ENCODE data around the gene TANC1. TPM values are rescaled to one million over a fixed set of nuclear protein-coding genes. Genes with fewer than 3 reads are reported as not detected.

Gene TANC1
- polyA plus RNA-seq, 1 donor from 2014 or later, result 0.37 TPM

DNA sequence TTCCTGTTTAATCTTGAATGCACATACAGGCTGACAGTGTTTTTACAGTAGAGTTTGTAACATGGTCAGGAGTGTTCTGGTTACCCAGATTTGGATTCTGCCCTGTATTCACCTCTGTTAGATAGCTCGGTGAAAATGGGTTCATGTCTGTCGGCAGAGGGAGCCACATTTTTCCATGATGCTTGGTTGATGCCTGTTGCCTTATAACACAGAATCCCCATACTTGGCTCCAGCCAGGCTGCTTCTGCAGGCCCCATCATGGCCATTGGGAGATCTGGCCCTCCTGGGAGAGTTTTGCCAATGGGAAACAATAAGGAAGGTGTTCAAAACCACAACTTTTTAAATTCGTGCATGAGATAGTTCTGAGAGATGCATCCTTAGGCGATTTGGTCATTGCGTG is 240.0 kb downstream of the TANC1 start:
- H3K9ac ChIP-seq (ENCODE audit: low read length), result no peak overlapping the region
- H3K4me3 ChIP-seq (ENCODE audit: low read length), result no peak overlapping the region
- H3K27ac ChIP-seq (ENCODE audit: low read length), result no peak overlapping the region
- no peaks in the 10 kb centered on the region for H3K9me2 ChIP-seq (ENCODE audit: insufficient read depth, low read length)
- no peaks in the 10 kb centered on the region for H3K9me3 ChIP-seq (ENCODE audit: low read length)
- no peak overlapping the region for H2AFZ ChIP-seq (ENCODE audit: low read depth, low read length)
- no peaks in the 10 kb centered on the region for H4K20me1 ChIP-seq (ENCODE audit: insufficient read depth)
- no peak for TF ChIP-seq POLR2AphosphoS5 (IDR thresholded peaks at IDR 0.05)
- no peak for TF ChIP-seq RAD21 (conservative IDR thresholded peaks at IDR 0.05)
- TF ChIP-seq MXI1 (conservative IDR thresholded peaks at IDR 0.05; ENCODE audit: poor library complexity, severe bottlenecking), result no peak
- TF ChIP-seq SMC3 (conservative IDR thresholded peaks at IDR 0.05; ENCODE audit: poor library complexity), result no peak
- TF ChIP-seq, protein P1, sequence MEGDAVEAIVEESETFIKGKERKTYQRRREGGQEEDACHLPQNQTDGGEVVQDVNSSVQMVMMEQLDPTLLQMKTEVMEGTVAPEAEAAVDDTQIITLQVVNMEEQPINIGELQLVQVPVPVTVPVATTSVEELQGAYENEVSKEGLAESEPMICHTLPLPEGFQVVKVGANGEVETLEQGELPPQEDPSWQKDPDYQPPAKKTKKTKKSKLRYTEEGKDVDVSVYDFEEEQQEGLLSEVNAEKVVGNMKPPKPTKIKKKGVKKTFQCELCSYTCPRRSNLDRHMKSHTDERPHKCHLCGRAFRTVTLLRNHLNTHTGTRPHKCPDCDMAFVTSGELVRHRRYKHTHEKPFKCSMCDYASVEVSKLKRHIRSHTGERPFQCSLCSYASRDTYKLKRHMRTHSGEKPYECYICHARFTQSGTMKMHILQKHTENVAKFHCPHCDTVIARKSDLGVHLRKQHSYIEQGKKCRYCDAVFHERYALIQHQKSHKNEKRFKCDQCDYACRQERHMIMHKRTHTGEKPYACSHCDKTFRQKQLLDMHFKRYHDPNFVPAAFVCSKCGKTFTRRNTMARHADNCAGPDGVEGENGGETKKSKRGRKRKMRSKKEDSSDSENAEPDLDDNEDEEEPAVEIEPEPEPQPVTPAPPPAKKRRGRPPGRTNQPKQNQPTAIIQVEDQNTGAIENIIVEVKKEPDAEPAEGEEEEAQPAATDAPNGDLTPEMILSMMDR (IDR thresholded peaks at IDR 0.05; ENCODE audit: poor library complexity, severe bottlenecking), result no peak
- TF ChIP-seq, protein P2, sequence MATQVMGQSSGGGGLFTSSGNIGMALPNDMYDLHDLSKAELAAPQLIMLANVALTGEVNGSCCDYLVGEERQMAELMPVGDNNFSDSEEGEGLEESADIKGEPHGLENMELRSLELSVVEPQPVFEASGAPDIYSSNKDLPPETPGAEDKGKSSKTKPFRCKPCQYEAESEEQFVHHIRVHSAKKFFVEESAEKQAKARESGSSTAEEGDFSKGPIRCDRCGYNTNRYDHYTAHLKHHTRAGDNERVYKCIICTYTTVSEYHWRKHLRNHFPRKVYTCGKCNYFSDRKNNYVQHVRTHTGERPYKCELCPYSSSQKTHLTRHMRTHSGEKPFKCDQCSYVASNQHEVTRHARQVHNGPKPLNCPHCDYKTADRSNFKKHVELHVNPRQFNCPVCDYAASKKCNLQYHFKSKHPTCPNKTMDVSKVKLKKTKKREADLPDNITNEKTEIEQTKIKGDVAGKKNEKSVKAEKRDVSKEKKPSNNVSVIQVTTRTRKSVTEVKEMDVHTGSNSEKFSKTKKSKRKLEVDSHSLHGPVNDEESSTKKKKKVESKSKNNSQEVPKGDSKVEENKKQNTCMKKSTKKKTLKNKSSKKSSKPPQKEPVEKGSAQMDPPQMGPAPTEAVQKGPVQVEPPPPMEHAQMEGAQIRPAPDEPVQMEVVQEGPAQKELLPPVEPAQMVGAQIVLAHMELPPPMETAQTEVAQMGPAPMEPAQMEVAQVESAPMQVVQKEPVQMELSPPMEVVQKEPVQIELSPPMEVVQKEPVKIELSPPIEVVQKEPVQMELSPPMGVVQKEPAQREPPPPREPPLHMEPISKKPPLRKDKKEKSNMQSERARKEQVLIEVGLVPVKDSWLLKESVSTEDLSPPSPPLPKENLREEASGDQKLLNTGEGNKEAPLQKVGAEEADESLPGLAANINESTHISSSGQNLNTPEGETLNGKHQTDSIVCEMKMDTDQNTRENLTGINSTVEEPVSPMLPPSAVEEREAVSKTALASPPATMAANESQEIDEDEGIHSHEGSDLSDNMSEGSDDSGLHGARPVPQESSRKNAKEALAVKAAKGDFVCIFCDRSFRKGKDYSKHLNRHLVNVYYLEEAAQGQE (IDR thresholded peaks at IDR 0.05; ENCODE audit: borderline replicate concordance), result no peak
- TF ChIP-seq EP300 (conservative IDR thresholded peaks at IDR 0.05; ENCODE audit: poor library complexity, severe bottlenecking), result no peak
- no peak for TF ChIP-seq EZH2 (IDR thresholded peaks at IDR 0.05; ENCODE audit: borderline replicate concordance, insufficient read depth, low read length, poor library complexity, severe bottlenecking)
- TF ChIP-seq TAF1 (IDR thresholded peaks at IDR 0.05; ENCODE audit: low read depth), result no peak
- H3K27me3 ChIP-seq (ENCODE audit: insufficient read depth, low read depth, low read length), result no peaks in the 10 kb centered on the region
- H3K79me2 ChIP-seq (replicated peaks; ENCODE audit: insufficient read depth, low read length), result no peaks in the 10 kb centered on the region
- no peaks in the 10 kb centered on the region for H3F3A ChIP-seq (ENCODE audit: insufficient read depth, low read length, poor library complexity, severe bottlenecking)
- no peaks in the 10 kb centered on the region for H3K36me3 ChIP-seq (ENCODE audit: insufficient read depth, low read length)
- H3K4me2 ChIP-seq (ENCODE audit: low read length), result no peak overlapping the region

DNA sequence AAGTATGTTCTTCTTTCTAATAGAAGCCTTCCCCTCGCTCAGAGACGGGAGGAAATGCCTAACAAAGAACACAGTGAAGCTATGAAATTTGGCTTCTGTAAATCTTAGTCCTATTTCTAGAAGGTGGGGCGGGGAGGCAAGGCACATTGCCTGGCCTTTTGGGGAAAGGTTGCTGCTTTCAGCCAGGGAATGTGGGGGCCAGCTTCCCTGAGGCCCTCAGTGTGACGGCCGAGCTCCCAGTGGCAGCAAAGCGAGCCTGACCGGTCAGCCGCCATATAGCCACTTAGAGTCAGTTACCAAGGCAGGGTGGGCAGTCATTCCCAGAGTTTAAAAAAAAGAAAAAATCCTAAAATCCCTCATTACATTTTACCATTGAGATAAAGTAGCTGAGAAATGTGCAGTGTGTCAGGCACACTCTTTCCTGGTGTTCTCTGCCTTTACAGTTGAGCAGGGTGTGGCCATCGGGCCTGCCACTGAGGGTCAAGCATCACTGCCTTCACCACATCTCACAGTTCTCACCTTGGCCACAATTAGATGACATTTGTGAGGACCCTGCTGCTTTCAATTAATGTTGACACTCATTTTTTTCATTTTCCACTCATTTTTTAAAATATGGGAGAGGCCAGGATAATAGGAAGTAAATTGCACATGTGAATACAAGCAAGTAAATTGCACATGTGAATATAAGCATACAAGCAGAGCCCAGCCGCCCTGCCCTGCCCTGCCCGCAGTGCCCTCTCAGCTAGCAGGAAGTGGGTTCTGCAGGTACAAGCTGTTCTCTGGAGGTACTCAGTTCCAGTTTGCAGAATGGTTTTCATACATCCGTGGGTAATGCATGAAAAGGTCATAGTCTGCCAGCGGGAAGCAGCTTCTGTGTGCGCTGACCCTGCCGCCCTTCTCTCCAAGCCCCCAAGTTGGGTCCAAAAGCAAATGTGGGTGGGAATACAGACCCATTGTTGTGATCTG is 241.2 kb downstream of the TANC1 start:
- Histone ChIP-seq H3K36me3 (ENCODE audit: insufficient read depth, low read length) (no peaks in the 10 kb centered on the region), H3K27ac (ENCODE audit: low read length) (no peak overlapping the region), H3K9me2 (ENCODE audit: insufficient read depth, low read length) (no peaks in the 10 kb centered on the region), H3K9ac (ENCODE audit: low read length) (no peak overlapping the region), H3F3A (ENCODE audit: insufficient read depth, low read length, poor library complexity, severe bottlenecking) (no peaks in the 10 kb centered on the region), H3K27me3 (ENCODE audit: insufficient read depth, low read depth, low read length) (no peaks in the 10 kb centered on the region), H4K20me1 (ENCODE audit: insufficient read depth) (no peaks in the 10 kb centered on the region), H3K9me3 (ENCODE audit: low read length) (no peaks in the 10 kb centered on the region), H2AFZ (ENCODE audit: low read depth, low read length) (no peak overlapping the region), H3K79me2 (replicated peaks; ENCODE audit: insufficient read depth, low read length) (no peaks in the 10 kb centered on the region), H3K4me3 (ENCODE audit: low read length) (no peak overlapping the region), H3K4me2 (ENCODE audit: low read length) (no peak overlapping the region)
- TF ChIP-seq SMC3 (conservative IDR thresholded peaks at IDR 0.05; ENCODE audit: poor library complexity), result no peak

Measured in neural cell (in vitro differentiated cells).